ENCODE data around the gene IL19.
"Not testable (repeated sequence)": the region's sequence is repeated elsewhere in the genome, so short reads cannot be mapped to it uniquely, and the experiment has no call there.

IL19 gene

GRCh38 chr1:206776229-206776628, 5.7 kb downstream of the IL19 start:
- no peak for DNase-seq (ENCODE audit: low spot score)

- no peak for DNase-seq (ENCODE audit: low spot score)
Observed at GRCh38 chr1:206778031-206778430, 7.5 kb downstream of the IL19 start.

- not testable (repeated sequence) for DNase-seq (ENCODE audit: low spot score)
Observed at GRCh38 chr1:206778911-206779310, 8.3 kb downstream of the IL19 start.

- no peak for DNase-seq (ENCODE audit: low spot score)
Observed at GRCh38 chr1:206779638-206780037, 9.1 kb downstream of the IL19 start.

- DNase-seq (ENCODE audit: low spot score), result no peak
Observed at GRCh38 chr1:206782448-206782847, 11.9 kb downstream of the IL19 start.

- DNase-seq (ENCODE audit: low spot score), result no peak
Observed at GRCh38 chr1:206783506-206783905, 12.9 kb downstream of the IL19 start.

- no peak for DNase-seq (ENCODE audit: low spot score)
Observed at GRCh38 chr1:206784471-206784903, 13.9 kb downstream of the IL19 start.

- DNase-seq (ENCODE audit: low spot score), result no peak
Observed at GRCh38 chr1:206785182-206785765, 14.7 kb downstream of the IL19 start.

- no peak for DNase-seq (ENCODE audit: low spot score)
Observed at GRCh38 chr1:206786212-206786886, 15.8 kb downstream of the IL19 start.

GRCh38 chr1:206787891-206788290, 17.3 kb downstream of the IL19 start:
- no peak for DNase-seq (ENCODE audit: low spot score)

- no peak for DNase-seq (ENCODE audit: low spot score)
Observed at GRCh38 chr1:206788487-206789050, 18.0 kb downstream of the IL19 start.

GRCh38 chr1:206790502-206791250, 20.1 kb downstream of the IL19 start:
- DNase-seq (ENCODE audit: low spot score), result no peak

GRCh38 chr1:206792939-206793607, 22.5 kb downstream of the IL19 start:
- DNase-seq (ENCODE audit: low spot score), result no peak

- DNase-seq (ENCODE audit: low spot score), result no peak
Observed at GRCh38 chr1:206793620-206794019, 23.0 kb downstream of the IL19 start.

GRCh38 chr1:206794294-206794908, 23.8 kb downstream of the IL19 start:
- no peak for DNase-seq (ENCODE audit: low spot score)

GRCh38 chr1:206796116-206796515, 25.5 kb downstream of the IL19 start:
- DNase-seq (ENCODE audit: low spot score), result no peak

- no peak for DNase-seq (ENCODE audit: low spot score)
Observed at GRCh38 chr1:206796981-206797402, 26.4 kb downstream of the IL19 start.

GRCh38 chr1:206797534-206798383, 27.2 kb downstream of the IL19 start:
- DNase-seq (ENCODE audit: low spot score), result no peak

GRCh38 chr1:206798384-206798996, 27.9 kb downstream of the IL19 start:
- DNase-seq (ENCODE audit: low spot score), result no peak

- DNase-seq (ENCODE audit: low spot score), result no peak
Observed at GRCh38 chr1:206799311-206799710, 28.7 kb downstream of the IL19 start.
